Inflammatory macrophage treated with lipopolysaccharide for 4 hours (primary cell): ENCODE data around the gene BHLHE23.
A peak's percentile ranks its signal among the peaks of the same experiment; 100 is the strongest.
"Not testable (repeated sequence)": the region's sequence is repeated elsewhere in the genome, so short reads cannot be mapped to it uniquely, and the experiment has no call there.

Experiments used
- DNase-seq: peaks from one replicate; pipeline ENCODE4 v3.0.0-alpha.2; 2020

The BHLHE23 gene

DNA sequence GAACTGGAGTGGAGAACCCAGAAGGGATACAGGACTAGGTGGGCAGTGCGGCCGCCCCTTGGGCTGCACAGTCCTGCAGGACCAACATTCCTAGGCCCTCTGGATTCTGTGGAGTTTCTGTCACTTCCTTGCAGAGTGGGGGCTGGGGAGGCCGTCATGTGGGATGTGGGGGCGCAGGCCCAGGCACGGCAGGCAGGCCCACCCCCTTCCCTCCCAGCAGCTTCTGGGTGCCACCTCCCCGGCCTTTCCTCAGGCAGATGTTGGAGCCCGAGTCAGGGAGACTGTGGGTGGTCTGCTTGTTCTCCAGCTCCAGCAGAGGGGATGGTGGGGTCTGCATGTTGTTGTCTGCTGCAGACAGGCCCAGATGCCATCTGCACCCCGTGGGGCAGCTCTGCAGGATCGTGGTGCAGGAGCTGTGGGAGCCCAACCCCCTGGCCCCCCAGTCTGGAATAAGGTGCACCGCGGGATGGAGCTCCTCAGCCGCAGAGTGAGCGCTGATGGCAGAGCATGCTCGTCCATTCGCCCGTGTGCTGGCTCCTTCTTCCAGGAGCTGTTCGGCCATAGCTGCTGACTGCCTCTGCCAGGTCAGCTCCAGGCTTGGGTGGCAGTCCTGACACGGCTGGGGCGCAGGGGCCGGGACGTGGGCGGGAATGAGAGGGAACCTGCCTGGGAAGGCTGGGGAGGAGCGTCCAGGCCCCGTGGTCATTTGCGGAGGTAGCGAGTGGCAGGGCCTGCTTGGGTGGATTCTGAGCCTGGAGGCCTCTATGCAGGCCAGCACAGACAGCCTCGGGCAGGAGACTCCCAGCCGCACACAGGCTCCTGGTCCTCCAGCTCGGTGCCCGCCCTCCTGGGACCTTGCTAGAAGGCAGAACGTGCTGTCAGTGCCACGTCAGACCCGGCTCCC, 36.2 kb downstream of the BHLHE23 start:
- no peak for DNase-seq

DNA sequence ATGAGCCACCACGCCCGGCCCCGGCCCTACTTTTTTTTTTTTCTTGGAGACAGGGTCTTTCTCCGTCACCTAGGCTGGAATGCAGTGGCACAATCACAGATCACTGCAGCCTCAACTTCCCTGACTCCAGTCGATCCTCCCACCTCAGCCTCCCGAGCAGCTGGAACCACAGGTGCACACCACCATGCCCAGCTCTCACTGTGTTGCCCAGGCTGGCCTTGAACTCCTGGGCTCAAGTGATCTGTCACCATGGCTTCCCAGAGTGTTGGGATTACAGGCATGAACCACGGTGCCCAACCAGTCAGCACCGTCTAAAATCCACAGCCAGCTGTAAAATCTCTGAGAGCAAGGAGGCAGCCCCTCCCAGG, 36.8 kb downstream of the BHLHE23 start:
- no peak for DNase-seq

- no peak for DNase-seq
Measured at GRCh38 chr20:62969179-62969760, 37.5 kb downstream of the BHLHE23 start.

- no peak for DNase-seq
Measured at GRCh38 chr20:62968378-62969178, 38.2 kb downstream of the BHLHE23 start.

DNA sequence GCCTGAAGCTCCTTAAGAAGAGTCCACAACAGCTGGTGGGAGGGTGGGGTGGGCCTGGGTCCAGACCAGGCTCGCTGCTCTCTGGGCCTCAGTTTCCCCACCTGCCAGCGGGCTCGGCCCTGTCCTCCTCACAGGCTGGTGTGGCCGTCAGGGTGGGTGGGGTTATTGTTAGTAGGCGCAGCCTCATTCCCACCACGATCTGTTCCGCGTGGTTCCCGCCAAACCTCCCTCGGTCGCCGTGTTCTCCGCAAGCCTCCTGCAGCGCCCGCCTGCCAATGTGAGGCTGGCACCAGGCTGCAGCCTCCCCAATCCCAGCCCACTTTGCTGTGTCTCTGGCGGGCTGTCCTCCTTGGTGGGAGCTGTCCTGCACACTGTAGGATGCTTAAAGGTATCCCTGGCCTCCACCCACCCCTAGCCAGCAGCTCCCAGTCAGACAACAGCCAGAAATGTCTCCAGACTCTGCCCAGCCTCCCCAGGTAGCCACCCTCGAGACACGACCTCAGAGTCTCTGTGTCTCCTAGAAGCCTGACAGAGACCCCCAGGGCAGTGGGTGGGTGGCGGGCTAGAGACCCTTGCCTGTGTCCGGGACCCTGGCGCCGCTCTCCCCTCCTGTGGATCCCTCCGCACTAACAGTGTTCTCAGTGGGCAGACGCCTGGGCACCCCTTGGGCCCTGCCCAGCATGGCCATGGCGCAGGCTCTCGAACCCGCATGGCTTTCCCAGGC, 39.0 kb downstream of the BHLHE23 start:
- no peak for DNase-seq

DNA sequence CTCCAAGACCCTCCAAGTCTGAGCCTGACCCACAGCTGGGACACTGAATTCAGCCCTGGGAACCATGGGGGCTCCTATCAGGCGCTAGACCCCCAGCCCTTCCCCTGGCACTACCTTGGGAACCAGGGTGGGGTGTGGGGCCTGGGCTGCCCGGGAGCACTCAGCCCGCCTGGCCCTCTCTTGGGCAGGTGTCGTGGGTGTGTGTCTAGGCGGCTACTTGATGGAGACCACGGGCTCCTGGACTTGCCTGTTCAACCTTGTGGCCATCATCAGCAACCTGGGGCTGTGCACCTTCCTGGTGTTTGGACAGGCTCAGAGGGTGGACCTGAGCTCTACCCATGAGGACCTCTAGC, 39.6 kb downstream of the BHLHE23 start:
- no peak for DNase-seq

DNA sequence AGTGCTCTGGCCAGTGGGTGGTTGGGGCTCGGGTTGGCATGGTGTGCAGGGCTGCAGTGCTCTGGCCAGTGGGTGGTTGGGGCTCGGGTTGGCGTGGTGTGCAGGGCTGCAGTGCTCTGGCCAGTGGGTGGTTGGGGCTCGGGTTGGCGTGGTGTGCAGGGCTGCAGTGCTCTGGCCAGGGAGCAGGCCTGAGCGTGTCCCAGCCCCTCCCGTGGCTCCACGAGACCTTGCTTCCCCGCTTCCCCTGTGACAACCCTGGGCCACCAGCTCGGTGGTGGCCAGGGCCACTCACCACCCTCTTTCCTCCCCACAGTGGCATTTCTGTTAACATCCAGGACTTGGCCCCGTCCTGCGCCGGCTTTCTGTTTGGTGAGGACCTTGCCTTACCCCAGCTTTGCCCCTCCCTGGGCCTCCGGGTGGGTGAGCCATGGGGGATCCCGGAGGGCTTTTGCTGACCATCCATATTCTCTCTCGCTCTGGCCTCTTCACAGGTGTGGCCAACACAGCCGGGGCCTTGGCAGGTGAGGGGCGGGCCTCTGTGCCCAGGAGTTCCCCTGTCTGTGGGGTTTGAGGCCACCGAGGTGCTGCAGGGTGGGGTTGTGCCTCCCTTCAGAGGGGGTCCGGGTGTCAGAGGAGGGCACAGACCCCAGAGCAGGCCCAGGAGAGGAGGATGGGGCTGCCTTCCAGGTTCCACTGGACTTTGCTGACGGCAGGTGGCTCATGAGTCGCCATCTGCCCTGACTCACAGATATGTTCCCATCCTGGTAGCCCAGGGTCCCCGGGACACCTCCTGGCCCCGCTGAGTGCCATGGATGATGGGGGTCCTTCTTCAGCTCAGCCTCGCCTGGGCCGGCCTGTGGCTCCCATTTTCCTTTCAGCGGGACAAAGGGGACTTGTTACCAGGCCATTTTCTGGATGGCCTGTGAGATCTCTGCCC, 40.3 kb downstream of the BHLHE23 start:
- no peak for DNase-seq

GRCh38 chr20:62965363-62965771, 41.4 kb downstream of the BHLHE23 start:
- DNase-seq, result no peak

DNA sequence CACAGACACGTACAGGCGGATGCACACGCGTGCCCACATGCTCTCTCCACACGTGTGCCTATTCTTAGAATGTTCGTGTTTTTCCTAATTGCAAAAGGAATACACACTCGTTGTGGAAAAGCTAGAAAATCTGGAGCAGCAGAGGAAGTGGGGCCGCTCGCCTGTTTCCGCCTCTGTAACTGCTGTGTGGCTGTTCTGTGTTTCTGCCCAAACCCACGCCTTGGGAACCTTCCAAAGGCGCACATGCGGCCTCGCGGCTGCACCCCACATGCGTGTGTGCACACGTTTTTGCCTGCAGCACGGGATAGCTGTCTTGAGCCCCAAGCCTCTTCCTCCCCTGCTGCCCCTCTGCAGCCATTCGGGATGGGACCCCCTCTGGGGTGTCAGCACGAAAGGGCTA, 42.1 kb downstream of the BHLHE23 start:
- DNase-seq, result peak; percentile 18

GRCh38 chr20:62963614-62964397, 43.0 kb downstream of the BHLHE23 start:
- DNase-seq, result no peak

GRCh38 chr20:62962891-62963613, 43.7 kb downstream of the BHLHE23 start:
- no peak for DNase-seq

DNA sequence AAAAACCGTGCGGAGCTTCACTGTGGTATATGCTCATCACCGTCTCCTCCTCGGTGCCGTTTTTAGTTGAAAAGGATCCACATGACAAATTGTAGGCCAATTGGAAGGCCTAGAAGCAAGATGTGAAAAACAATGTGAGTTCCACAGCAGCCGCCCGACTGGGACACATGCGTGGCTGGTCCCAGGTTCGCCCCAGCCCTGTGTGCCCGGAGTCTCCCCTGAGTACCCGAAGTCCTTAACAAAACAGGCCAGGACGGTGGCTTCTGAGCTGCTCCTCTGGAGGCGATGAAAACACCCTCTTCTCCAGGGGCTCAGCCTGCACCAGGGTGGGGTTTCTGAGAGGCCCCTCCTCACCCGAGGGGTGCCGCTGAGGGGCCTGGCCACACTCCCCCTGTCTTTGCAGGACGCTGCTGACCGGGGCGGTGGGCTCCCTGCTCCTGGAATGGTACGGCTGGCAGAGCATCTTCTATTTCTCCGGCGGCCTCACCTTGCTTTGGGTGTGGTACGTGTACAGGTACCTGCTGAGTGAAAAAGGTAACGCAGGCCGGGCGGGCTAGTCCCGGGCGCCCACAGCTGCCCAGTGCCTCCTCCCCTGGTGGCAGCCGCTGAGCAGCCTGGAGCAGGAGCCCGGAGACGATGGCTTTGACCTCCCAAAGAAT, 44.4 kb downstream of the BHLHE23 start:
- no peak for DNase-seq

GRCh38 chr20:62961799-62962198, 45.0 kb downstream of the BHLHE23 start:
- no peak for DNase-seq

DNA sequence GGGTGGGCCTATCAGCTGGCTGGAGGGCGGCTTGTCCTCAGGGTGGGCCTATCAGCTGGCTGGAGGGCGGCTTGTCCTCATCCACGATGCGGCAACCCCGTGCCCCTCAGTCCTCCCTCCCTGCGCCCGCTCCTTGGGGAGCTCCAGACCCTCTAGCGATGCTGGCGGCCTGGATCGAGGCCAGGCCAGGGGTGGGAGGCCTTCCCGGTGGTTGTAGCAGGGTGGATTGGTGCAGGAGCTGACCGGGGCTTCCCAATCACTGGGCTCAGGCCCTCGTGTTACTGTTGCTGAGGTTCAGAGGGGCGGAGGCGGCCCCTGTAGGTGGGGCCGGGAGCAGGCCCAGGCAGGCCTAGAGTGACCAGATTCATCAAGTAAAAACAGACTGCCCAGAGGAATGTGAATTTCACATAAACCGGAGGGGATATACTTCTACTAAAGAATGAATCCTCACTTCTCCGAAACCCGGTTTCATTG, 45.4 kb downstream of the BHLHE23 start:
- no peak for DNase-seq

GRCh38 chr20:62960446-62961309, 46.1 kb downstream of the BHLHE23 start:
- DNase-seq, result not testable (repeated sequence)

DNA sequence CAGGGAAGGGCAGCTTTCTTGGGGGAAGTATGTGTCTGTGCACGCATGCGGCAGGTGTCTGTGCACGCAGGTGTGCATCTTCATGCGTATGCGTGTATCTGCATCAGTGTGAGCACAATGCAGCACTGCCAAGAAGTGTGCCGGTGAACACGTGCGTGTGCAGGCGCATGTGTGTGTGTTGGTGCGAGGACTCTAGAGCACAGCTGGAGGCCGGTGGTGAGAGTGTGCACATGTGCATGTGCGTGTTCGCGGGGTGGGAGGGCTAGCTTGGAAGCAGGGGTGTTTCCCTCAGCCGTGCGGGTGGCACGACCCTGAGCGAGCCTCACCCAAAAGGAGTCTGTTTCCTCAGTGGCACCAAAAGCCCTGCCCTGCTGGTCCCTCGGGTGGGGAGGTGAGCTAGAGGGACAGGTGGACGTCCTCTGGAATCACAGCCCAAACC, 46.7 kb downstream of the BHLHE23 start:
- no peak for DNase-seq

DNA sequence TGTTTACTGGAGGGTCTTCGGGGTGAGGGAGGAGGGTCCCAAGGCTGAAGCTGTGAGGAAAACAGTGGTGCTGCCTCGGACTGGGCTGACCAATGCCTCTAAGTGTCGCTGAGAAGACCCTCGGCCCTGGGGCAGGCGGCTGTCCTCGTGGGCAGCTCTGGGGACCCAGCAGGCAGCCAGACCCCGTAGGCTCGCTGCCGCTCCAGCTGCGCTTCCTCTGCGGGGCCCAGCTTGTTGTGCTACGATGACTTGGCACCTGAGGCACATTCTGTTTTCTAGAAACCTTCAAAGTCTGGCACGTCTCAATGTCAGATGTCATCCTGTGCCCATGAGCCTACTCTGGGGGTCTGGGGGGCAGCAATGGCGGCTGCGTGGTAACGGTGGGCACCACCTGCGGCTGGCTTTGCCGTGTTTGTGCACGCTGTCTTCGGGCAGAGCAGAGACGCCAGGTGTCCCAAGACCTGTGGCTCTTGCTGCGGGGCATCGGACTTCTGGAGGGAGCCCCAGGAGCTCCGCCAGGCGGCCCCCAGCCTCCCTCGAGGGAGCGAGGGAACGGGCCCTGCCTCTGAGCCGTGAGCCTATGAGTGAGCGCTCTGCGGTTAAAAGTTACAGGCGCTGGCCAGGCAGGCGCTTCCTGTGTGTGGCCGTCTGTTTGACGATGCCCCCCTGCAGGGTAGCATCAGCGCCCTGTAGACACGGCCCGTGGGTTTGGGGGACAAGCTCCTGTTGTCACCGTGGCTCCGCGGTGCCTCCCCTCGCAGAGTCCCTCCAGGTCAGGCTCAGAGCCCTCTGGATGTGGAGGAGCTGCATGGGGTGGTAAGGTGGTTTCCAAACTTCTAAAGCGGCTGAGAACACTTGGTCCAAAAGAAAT, 47.4 kb downstream of the BHLHE23 start:
- DNase-seq, result no peak
